HS-5 (cell line): ENCODE measurements around the gene MKNK2.
"Not testable (repeated sequence)": the region's sequence is repeated elsewhere in the genome, so short reads cannot be mapped to it uniquely, and the experiment has no call there.

Experiments used
- DNase-seq: peaks from one replicate; pipeline ENCODE4 v3.0.0-alpha.2; 2012; ENCODE audit warnings: low read depth

Gene MKNK2

GRCh38 chr19:2044709-2045500 is 6.1 kb downstream of the MKNK2 start:
- DNase-seq = no peak

- DNase-seq = no peak
These were observed 6.9 kb downstream of the MKNK2 start for GRCh38 chr19:2043961-2044708.

- DNase-seq = no peak
These were observed 7.8 kb downstream of the MKNK2 start for GRCh38 chr19:2043251-2043641.

GRCh38 chr19:2042485-2043250 is 8.4 kb downstream of the MKNK2 start:
- no peak for DNase-seq

- no peak for DNase-seq
These were observed 9.2 kb downstream of the MKNK2 start for GRCh38 chr19:2041683-2042484.

GRCh38 chr19:2041433-2041682 is 9.7 kb downstream of the MKNK2 start:
- no peak for DNase-seq

- DNase-seq = no peak
These were observed 10.2 kb downstream of the MKNK2 start for GRCh38 chr19:2040647-2041432.

- DNase-seq = no peak
These were observed 10.9 kb downstream of the MKNK2 start for GRCh38 chr19:2039959-2040646.

- no peak for DNase-seq
These were observed 11.7 kb downstream of the MKNK2 start for GRCh38 chr19:2039089-2039958.

- no peak for DNase-seq
These were observed 12.6 kb downstream of the MKNK2 start for GRCh38 chr19:2038284-2039088.

- no peak for DNase-seq
These were observed 13.3 kb downstream of the MKNK2 start for GRCh38 chr19:2037651-2038255.

- DNase-seq = no peak
These were observed 14.6 kb downstream of the MKNK2 start for GRCh38 chr19:2036424-2036823.

GRCh38 chr19:2035590-2035991 is 15.5 kb downstream of the MKNK2 start:
- no peak for DNase-seq

GRCh38 chr19:2034729-2035589 is 16.1 kb downstream of the MKNK2 start:
- no peak for DNase-seq

- not testable (repeated sequence) for DNase-seq
These were observed 16.8 kb downstream of the MKNK2 start for GRCh38 chr19:2034253-2034652.

- DNase-seq = no peak
These were observed 17.3 kb downstream of the MKNK2 start for GRCh38 chr19:2033825-2034159.

- no peak for DNase-seq
These were observed 17.8 kb downstream of the MKNK2 start for GRCh38 chr19:2033115-2033824.
